ENCODE results near the gene GNG14. TPM values are rescaled to one million over a fixed set of nuclear protein-coding genes. Genes with fewer than 3 reads are reported as not detected.
A peak's percentile ranks its signal among the peaks of the same experiment; 100 is the strongest.

Gene GNG14
- not detected for total RNA-seq

DNA sequence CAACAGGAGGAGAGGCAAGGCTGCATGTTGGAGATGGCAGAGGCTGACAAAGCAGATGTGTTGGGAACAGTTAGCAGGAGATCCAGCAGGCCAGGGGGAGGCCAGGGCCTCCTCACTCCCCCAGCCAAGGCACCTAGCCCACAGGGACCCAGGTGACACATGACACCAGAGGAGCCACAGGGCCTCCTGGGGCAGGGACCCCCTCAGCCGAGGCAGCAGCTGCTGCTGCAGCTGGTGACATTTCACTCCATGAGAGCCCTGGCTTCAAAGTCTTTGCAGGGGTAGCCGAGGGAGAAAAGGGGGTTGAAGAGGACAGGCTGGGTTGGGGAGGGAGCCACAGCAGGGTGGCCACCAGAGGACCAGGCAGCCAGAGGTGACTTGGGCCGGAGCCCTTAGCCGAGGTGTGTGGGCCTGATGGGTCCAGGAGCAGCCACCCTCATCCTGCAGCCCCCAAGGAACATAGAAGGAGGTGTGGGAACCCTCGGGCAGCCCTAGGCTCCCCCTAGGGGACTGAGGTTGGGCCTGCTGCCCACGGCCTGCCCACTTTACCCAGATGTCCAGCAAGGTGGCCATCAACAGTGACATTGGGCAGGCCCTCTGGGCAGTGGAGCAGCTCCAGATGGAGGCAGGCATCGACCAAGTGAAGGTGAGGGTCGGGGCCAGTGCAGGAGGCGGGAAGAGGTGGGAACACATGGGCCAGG is at the start of gene GNG14:
Gene GNG14, plus strand, starts transcription at position 503 of the 701 bp plus-strand sequence. Its CDS starts 51 bp downstream, at position 554.

DNA sequence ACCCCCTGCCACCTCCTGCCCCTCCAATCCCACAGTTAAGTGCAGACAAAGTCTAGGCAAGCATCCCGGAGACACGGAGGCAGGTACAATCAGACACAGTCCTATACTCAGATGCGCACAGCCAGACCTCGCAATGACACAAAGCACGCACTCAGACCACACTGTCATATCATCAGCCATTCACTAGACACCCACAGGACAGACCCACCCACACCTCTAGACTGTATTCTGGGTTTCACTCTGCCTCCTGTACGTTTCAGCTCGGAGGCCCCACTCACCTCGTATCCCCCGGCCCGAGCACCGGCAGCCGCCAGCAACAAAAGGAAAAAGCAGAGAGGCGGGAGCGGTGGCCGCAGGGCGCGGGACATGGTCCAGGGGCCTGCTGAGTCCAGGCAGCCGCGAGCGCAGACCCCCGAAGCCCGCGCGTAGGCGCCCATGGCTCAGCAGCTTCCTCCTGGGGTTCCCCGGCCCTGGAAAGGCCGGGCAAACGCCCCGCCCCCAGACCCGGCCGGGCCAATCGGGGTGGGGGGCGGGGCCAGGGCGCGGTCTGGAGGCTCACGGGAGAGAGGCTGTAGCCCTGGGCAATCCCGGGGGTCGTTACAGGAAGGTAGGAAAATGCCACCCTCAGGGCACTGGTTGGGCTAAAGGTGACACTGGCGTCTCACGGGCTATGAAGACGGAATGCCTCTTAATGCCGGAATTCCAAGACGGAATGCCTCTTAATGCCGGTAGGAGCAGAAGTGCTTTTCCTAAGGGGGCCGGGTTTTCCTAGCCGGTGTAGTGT is 21.3 kb upstream of the GNG14 start, which contains the start of the genes MAN2B1 and WDR83:
Gene MAN2B1, minus strand, starts transcription at position 478 of the 784 bp plus-strand sequence. Its CDS starts 41 bp downstream, at position 437.
Gene WDR83, plus strand, starts transcription at position 543 of the 784 bp plus-strand sequence. CDS start 2,984 bp downstream, outside the sequence.

DNA sequence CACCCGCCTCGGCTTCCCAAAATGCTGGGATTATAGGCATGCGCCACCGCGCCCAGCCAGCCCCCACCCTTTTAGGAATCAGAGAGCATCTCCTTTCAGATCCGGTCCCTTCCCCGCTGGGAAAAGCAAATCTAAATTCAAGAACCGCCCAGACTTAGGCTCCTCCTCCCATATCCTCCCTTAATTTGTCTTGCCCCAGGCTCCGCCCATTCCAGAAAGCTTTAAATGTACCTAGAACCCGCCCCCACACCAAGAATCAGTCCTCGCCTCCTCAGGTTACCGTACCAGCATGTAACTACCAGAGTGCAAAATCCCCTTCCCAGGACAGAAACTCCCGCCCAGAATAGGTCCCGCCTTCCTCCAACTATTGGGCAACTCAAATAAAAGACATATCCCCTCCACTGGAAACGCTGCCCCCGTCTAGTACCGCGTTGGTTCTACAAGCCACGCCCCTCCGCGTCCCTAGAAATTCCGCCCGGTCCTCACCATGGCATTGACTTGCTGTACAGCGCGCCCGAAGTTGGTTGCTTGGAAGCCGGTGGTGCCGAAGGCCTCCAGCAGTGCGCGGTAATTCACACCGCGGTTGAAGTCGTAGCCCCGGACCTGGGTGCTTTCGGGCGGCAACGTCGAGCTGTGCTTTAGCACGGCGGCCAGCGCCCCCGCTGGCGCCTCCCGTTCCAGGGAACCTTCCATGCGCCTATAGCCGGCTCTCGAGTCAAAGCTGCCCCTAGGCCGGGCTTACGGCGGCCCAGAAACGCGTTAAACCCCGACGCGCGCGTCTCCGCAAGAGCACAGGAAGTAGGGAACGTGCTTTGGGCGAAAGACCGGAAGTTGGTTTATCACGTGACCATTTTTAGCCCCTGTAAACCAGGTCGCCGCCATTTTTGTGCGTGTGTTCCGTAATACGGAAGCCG is 6.5 kb upstream of the GNG14 start, which contains the start of gene DHPS:
Gene DHPS, minus strand, starts transcription at position 807 of the 914 bp plus-strand sequence. Its CDS starts 114 bp downstream, at position 693.

DNA sequence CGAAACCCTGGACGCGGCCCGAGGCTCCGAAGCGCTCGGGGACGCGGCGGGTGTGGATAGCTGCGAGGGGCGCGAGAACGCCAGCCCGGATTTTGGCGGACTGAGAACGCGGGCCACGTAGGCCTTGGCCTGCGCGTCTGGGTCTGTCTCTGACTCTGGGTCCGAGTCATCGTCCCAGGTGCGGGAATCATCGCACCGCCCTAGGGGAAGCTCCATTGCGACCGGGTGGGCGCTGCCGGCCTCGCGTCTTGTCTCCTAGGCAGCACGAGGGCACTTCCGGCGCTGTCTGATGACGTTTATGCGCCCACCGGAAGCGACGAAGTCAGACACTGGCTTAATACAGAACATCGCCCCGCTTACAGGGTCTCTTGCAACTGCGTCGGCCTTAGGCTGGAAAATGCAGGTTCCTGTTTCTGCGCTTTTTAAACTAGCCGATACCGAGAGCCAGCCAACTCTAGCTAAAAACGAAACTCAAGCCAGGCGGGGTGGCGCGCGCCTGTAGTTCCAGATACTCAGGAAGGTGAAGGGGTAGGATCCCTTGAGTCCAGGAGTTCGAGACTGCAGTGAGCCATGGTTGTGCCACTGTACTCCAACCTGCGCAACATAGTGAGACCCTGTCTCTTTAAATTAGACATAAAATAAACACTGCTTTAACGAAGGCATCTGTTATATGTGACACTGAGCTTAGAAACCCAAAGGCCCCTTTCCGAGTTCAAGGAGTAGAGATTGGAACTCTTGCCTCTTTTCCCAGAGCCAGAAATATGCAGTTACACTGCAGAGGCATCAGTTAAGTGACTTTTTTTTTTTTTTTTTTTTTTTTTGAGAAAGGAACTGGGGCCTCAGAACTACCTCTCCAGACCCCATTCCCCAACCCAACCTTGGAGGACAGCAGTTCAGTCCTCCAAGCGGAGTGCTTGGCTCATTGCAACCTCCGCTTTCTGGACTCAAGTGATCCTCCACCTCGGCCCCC is 8.9 kb downstream of the GNG14 start, which contains the start of gene FBXW9:
Gene FBXW9, minus strand, starts transcription at position 266 of the 970 bp plus-strand sequence. Its CDS starts 50 bp downstream, at position 216.

DNA sequence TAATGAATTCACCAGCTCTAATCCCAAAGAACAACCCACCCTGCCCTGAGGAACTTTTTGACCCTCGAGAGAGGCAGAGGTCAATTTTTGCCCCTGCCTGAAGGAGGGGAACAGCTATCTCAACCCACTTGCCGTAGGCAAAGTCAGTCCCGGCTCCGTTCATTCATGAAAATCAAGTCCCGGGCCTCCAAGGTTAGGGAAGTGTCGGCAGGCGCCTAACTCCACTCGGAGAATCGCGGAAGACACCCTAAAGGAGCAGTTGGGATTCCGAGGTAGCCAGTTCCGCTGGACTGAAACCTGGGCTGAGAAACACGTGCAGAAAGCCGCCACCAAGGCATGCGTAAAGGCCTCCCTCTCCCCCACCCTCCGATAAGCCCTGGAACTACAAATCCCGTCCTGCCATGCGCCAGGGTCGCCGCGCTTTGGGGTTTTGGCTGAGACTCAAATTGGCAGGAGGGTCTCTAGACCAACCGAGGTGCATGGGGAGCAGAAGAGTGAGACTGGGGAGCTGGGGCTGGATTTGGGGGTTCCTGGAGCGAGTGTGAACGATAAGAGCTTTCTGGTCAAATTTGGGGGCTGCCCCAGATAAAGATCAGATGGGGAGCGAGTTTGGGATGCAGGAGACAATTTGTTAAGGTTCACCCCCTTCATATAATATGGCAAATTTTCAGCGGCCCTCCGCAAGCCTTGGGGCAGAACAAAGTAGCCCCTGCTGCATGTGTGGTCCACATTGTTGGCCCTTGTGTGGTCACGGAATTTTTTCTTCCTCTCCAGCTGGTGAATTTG is 36.0 kb downstream of the GNG14 start, which contains the start of gene TNPO2:
Gene TNPO2, minus strand, starts transcription at position 292 of the 786 bp plus-strand sequence. CDS start 2,955 bp downstream, outside the sequence.

DNA sequence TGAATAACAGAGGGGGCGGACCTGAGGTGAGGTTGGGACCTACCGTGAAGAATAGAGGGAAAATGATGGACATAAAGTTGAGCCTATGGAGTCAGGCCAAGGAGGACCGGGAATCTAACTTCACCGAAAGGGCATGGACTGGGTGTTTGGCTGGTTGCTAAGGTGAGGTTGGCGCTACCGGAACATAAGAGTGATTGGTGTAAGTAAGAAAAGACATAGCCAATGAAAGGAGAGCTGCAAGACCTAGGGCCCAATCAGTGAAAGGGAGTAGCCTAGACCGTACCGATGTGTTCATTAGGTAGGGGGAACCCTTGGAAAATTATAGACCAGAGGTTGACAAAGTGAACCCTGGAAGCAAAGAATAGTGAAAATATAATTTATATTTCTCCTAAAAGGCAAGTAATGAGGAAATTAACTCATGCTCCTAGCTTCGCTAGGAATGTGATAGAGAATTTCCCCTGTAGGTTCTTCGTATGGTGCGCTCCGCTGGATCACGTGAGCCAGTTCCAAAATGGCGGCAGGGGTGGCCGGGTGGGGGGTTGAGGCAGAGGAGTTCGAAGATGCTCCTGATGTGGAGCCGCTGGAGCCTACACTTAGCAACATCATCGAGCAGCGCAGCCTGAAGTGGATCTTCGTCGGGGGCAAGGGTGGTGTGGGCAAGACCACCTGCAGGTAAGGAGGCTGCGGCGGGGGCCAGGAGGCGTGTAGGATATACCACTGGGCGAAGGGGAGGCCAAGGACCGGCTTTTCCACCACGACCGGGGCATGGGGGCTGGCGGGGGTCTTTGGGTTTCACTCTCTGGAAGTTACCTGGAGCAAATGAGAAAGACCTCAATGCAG is 49.4 kb downstream of the GNG14 start, which contains the start of gene GET3:
Gene GET3, plus strand, starts transcription at position 503 of the 840 bp plus-strand sequence. Its CDS starts 9 bp downstream, at position 512.

Small RNA genes lying within 50 kb of the gene (small RNA-seq; reads per million reads assigned to genes)
- 25.5 reads per million, percentile 95 among the genes with 10 or more reads in this experiment for gene SNORD41

Other genes with a start within 250 kb of the GNG14 start
- 12.5 TPM for gene ZNF443, start 247.0 kb upstream of the GNG14 start, total RNA-seq
- 28.1 TPM for gene ZNF709, start 203.2 kb upstream of the GNG14 start, total RNA-seq
- gene ZNF564, start 136.5 kb upstream of the GNG14 start, total RNA-seq = 29.1 TPM
- 12.0 TPM for gene ZNF490, start 77.2 kb upstream of the GNG14 start, total RNA-seq
- gene ZNF791, start 77.1 kb upstream of the GNG14 start, total RNA-seq = 24.9 TPM
- gene MAN2B1, start 21.3 kb upstream of the GNG14 start, total RNA-seq = 18.5 TPM
- 12.9 TPM for gene WDR83, start 21.2 kb upstream of the GNG14 start, total RNA-seq
- 63.2 TPM for gene DHPS, start 6.1 kb upstream of the GNG14 start, total RNA-seq
- gene FBXW9, start 8.6 kb downstream of the GNG14 start, total RNA-seq = 13.6 TPM
- gene TNPO2, start 35.9 kb downstream of the GNG14 start, total RNA-seq = 137 TPM
- 123 TPM for gene TRIR, start 46.7 kb downstream of the GNG14 start, total RNA-seq
- 71.5 TPM for gene GET3, start 49.5 kb downstream of the GNG14 start, total RNA-seq
- gene BEST2, start 63.8 kb downstream of the GNG14 start, total RNA-seq = not detected
- gene HOOK2, start 87.6 kb downstream of the GNG14 start, total RNA-seq = 22.6 TPM
- 21.7 TPM for gene JUNB, start 103.5 kb downstream of the GNG14 start, total RNA-seq
- 290 TPM for gene PRDX2, start 113.8 kb downstream of the GNG14 start, total RNA-seq
- not detected for gene THSD8, start 114.1 kb downstream of the GNG14 start, total RNA-seq
- 11.3 TPM for gene RNASEH2A, start 118.6 kb downstream of the GNG14 start, total RNA-seq
- 1.8 TPM for gene RTBDN, start 146.6 kb downstream of the GNG14 start, total RNA-seq
- 71.0 TPM for gene MAST1, start 150.5 kb downstream of the GNG14 start, total RNA-seq
- 7.8 TPM for gene DNASE2, start 193.5 kb downstream of the GNG14 start, total RNA-seq
- 0.69 TPM for gene KLF1, start 199.2 kb downstream of the GNG14 start, total RNA-seq
- gene GCDH, start 203.2 kb downstream of the GNG14 start, total RNA-seq = 21.9 TPM
- not detected for gene SYCE2, start 231.3 kb downstream of the GNG14 start, total RNA-seq
- 64.8 TPM for gene FARSA, start 245.7 kb downstream of the GNG14 start, total RNA-seq